ENCODE data around the gene ARR3.

- TF ChIP-seq, protein P1, sequence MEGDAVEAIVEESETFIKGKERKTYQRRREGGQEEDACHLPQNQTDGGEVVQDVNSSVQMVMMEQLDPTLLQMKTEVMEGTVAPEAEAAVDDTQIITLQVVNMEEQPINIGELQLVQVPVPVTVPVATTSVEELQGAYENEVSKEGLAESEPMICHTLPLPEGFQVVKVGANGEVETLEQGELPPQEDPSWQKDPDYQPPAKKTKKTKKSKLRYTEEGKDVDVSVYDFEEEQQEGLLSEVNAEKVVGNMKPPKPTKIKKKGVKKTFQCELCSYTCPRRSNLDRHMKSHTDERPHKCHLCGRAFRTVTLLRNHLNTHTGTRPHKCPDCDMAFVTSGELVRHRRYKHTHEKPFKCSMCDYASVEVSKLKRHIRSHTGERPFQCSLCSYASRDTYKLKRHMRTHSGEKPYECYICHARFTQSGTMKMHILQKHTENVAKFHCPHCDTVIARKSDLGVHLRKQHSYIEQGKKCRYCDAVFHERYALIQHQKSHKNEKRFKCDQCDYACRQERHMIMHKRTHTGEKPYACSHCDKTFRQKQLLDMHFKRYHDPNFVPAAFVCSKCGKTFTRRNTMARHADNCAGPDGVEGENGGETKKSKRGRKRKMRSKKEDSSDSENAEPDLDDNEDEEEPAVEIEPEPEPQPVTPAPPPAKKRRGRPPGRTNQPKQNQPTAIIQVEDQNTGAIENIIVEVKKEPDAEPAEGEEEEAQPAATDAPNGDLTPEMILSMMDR (conservative IDR thresholded peaks at IDR 0.05), result no peak
- TF ChIP-seq ZFX (IDR thresholded peaks at IDR 0.05), result no peak
Observed at GRCh38 chrX:70313503-70313902, 45.4 kb downstream of the ARR3 start.

Data from C4-2B (cell line).